LHCN-M2 (cell line): Measurements from ENCODE around the gene SMG6. TPM values are rescaled to one million over a fixed set of nuclear protein-coding genes. Genes with fewer than 3 reads are reported as not detected.
"Not testable (repeated sequence)": the region's sequence is repeated elsewhere in the genome, so short reads cannot be mapped to it uniquely, and the experiment has no call there.

Experiments used
- DNase-seq: peaks from one replicate; pipeline ENCODE4 v3.0.0-alpha.2; 2012; ENCODE audit warnings: low read depth
- total RNA-seq: library from RNA; depleted of rRNA; stranded (reverse); fragments of >200 nt; gene quantifications from 2 replicates; pipeline ENCODE4 v1.2.3, GENCODE V29; 2014

Gene SMG6
- total RNA-seq, 1 experiment from 2014 or later = 35.5 TPM

DNA sequence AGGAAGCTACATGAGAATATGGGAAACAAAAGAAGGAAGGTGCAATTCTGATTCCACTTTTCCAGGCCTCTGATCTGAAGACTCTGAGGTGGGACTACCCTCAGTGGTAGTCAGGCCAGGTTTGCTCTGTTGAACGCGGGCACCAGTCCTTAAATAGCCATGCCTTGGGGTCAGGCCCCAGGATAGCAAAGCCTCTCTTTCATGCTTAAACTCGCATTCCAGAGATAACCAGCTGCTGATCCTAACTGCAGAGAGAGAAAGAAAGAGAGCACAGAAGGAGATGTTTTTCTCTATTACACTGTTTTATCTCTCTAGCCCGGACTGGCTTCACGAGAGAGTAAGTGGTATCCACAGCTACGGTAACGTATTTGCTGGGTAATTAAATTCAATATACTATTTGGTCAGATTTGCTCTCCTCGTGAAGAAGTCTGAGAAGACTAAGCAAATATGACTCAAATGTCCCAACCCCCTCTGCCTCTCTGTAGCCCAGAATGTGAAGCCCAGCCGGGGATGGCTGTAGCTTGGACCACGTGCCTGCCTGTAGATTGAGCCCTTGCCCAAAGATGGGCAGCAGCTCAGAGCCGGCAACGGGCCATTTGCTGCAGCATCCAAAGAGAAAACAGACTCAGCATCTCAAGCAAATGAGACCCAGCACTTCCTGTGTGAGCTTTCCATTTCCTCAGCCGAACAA is 122.2 kb downstream of the SMG6 start:
- peak; percentile 84 for DNase-seq

DNA sequence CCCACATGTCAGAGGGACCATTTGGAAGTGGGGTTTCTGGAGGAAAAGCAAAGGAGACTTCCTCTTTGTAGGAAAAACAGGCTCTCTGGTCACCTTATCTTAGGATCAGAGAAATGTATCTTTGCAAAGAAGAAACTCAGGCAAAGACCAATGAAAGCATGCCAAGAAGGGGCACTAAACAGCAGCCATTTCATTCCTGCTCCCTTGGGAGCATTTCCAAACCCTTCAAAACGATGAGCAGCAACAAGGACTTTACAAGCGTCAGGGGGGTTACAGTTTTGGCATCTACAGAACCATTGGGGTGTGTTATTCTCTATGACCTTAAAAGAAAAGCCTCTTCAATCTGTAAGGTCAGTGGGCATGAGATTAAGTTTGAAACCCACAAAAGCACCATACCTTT is 122.8 kb downstream of the SMG6 start:
- DNase-seq = no peak

DNA sequence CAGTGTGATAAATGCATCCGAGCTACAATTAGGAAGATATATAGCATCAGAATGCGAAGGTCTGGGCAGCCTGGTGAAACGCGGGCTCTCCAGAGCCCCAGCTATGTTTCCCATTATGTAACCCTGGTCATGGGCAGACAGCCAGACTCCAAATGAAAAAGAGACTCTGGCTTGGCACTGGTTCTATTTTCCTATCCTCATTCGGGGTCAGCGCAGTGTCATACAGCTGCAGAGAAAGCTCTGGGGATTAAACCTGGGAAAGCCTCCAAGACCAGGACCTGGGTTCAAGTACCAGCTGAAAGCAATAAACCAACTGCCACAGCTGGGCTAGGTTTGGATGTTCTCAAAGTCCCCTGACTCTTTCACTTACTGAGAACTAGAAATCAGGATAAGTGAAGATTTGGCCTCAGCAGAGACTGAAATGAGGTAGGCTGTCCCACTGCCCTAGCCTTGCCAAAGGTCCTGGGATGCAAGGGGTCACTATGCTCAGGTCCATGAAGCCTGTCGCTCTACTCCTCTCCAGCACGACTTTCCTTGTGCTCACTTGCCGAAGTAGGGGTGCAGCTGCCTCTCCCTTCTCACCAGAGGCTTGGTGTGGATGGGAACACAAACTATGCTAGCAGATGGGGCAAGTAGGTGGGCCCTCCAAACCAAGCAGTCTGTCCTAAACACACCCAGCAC is 123.8 kb downstream of the SMG6 start:
- DNase-seq = peak; percentile 96

DNA sequence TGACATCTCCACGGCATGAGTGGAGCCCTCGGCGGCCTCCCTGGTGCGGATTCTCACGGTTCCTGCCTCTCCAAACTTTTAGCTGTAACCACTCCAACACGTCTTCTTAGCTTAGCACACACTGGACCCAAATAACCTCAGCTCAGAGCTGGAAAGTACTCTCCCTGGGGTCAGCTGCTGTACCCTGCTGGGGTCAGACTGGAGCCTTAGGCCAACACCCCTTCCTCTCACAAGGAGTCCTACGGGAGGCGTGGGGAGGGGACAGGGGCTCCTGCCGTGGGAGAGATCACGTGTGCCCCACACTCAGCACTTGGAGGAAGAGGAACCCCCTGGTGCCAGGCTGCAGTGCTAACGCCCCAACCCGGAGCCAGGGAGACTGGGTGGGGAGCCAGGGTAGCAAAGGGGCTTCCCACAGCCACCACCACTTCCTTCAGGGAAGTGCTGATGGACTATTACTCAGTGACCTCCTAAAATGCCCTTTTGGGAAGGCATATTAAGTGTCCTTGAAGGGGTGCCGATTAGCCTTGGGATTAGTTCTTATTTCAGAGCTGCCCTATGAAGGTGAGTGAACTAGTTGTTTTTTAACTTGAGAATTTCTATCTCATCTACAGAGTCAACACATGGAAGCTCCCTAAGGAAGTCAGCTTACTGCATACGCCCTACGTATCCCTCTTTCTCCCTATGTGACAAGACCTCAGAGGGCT is 124.6 kb downstream of the SMG6 start:
- no peak for DNase-seq

DNA sequence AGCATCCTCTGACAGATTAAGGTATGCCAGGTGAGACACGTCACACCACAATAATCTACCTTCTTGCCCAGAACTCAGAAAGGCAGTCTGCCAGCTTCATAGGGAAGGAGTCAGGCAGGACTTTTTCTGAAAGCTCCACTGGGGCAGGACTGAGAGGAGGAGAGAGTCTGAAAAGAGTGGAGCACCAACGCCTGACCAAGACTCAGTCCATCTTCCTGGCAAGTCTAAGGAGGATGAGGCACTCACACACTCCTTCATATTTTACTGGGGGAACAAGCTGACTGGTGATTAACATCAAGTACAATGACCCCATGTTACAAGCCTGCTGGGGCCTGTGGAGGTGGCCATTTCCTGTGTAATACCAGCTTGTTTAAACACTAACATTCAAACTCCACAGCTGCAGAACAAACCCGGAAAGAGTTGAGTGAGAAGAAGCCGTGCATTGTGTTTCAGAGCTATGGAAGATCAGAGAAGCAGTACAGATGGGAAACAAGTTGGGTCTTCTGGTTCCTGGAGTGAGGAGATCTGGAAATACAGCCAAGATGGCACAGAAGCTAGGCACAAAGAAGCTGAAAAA is 126.3 kb downstream of the SMG6 start:
- DNase-seq = no peak

DNA sequence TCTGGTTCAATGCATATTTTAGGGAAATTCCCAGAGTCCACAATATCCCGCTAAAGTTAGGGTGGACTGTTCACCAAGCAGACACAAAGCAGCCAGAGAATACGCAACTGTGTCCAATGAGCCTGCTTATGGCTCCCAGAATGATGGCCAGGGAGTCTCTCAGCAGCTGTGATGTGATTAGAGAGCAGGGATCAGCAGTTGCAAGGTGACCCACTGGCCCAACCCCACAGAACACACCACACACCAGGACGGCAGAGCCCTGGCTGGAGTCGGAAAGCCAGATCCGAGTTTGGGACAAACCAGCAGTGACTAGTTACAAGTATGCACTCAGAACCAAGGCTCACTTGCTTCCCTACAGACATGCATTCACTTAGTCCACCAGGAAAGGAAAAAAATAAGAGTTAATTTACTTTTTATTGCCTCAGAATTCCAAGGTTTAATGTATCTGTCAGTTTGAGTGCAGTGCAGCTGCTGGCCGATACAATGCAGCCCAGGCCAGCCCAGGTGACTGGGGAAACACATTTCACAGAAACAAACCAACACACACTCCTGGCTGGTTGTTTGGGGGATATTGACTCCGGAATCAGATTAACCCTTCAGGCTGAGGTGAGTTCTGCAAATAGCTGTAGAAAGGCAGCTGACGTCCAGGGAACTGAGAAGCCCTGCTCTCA is 127.0 kb downstream of the SMG6 start:
- DNase-seq = no peak

DNA sequence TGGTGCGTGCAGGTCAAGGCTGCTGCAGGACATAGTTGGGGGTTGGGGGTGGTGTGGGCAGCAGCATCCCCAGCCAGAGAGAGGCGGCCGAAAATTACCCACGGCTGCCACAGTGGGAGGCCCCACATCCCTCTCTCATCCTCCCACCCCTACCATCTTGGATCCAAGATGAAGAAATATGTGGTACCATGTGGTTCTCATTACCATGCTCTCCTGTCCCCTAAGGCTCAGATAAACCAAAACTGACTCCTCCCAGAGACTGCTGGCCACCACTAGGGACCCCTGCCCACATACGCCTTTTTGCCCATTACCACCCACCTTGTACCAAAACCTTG is 128.3 kb downstream of the SMG6 start:
- DNase-seq = no peak

DNA sequence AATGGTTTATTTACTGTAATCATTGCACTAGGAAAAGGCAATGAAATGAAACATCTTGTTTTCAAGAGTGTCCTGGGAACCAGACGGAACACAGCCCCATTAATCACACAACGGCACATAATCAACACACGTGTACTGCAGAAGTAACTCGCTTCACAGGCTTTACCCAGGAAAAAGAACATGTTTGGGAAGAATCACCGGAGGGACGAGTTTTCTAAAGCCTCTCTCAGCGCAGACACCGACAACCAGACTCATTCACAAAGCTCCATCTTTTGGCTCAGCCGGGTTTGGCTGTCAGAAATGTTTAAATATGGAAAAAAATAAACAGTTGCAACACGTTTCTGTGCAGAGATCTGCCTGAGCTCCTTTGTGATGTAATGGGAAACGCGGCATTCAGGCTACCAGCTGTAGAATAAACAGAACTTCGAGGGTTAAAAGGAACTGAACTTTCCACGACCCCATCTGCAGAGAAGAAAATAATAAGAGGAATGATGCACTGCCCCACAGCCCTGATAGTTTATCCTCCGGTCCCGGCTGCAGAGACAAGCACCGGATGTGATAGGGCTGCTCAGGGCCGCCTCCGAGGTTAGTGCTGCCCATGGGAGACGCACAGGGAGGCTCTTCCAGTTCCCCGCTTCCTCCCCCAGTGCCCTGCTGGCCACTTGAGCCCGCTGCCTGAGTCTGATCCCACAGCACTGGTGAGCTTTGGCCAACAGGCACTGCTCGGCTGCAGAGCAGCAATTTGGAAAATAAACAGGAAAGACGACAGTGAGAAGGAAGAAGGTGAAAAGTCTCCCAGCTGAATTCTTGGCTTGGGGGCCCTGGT is 128.9 kb downstream of the SMG6 start:
- peak; percentile 54 for DNase-seq

DNA sequence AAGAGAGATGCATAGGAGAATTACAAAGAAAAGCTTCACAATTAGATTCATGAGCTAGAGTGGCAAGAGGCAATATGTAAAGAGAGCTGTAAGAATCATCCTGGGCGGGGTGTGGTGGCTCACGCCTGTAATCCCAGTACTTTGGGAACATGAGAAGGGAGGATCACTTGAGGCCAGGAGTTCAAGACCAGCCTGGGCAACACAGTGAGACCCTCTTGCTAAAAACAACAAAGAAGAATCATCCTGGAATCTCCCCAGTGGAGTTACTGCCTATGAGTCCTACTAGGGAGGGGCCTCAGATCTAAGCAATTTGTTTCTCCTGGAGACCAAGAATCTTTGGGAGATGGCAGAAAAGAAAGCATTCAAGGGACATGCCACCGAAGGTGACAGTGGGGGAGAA is 129.6 kb downstream of the SMG6 start:
- no peak for DNase-seq

DNA sequence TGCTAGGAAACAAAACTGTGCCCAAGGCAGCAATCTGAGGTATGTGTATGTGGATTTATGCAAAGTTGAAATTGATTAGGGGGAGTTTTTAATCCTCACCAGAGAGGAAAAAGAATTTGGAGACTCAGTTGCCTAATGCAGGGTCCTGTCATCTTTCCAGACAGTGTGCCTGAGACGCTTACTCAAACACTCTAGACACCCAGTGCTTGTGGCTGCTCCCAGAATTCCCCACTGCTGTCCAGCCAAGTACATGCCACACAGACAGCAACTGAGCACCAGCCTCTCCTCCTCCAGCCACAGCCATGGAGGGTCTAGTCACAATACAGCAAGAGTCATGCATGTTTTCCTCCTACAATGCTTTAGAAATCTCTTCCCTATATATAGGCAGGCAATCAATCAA is 130.6 kb downstream of the SMG6 start:
- DNase-seq = no peak

DNA sequence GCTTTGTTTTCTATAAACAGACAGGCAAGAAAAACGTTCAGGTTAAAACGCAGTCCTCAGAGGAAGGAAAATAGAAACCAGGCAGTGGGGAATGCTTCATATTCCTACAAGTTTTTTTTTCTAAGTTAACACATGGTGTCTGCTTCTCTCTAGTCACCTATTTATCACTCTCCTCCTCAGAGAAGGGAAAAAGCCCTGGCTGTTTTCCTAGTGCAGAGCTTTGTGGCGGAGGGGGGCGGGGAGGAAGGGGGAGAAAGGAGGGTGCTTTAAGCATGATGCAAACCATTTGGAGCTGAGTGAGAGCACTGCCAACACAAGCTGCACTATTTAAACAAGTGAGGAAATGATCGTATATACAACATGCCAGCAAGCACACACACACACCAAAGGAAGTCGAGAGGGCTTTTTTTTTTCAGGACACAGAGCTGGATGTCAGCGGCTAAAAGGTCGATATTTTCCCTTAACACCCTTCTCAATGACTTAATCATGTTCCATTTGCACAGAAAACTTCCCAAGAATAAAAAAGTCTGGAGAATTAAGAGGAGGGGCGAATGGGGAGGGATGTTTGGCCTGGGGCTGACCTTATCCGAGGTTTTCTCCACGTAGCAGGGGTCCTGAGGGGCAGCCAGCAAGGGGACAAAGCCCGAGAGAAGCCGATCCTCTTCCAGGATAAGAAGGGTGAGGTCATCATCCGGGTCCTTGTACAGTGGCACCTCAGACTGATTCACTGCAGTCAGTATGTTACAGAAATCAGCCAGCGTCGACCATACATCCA is 131.3 kb downstream of the SMG6 start:
- DNase-seq = peak; percentile 72

DNA sequence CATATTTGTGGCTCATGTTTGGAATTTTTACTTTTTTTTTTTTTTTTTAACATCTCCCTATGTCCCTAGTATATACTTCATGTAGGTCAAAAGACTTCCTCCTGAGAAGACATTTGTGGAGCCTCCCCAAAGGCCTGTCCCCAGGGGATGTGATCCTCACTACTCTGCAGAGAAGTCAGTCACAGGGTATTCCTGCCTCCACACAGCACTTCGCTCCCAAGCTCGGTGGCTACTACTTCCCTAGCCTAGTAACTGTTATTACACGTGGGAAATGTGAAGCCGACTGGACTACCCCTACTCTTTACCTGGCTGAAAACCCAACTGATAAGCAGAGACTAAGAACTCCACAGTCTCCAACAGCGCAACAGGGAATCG is 131.9 kb downstream of the SMG6 start:
- no peak for DNase-seq

DNA sequence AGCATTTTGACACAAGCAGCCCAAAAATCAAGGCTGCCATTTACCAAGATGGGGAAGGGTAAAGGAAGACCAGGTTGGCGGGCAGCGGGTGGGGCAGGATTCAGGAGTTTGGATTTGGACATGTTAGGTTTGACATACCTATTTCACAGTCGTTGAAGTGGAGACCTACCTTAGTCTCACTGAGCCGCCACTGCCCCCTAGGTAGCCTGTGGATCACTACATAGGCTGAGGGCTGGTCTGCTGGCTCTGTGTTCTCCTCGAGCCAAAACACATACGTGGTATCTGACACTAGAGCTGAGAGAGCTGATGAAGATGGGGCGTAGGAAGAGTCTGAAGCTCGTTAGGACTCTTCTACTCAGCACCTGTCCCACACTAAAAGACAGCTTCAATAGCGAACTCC is 133.6 kb downstream of the SMG6 start:
- DNase-seq = no peak

DNA sequence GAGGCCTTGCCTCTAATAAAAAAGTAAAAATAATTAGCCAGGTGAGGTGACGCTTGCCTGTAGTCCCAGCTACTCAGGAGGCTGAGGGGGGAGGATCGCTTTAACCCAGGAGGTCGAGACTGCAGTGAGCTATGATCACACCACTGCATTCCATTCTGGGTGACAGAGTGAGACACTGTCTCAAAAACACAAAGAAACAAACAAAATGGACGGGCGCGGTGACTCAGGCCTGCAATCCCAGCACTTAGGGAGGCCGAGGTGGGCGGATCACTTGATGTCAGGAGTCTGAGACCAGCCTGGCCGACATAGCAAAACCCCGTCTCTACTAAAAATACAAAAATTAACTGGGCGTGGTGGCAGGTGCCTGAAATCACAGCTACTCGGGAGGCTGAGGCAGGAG is 137.9 kb downstream of the SMG6 start:
- not testable (repeated sequence) for DNase-seq

DNA sequence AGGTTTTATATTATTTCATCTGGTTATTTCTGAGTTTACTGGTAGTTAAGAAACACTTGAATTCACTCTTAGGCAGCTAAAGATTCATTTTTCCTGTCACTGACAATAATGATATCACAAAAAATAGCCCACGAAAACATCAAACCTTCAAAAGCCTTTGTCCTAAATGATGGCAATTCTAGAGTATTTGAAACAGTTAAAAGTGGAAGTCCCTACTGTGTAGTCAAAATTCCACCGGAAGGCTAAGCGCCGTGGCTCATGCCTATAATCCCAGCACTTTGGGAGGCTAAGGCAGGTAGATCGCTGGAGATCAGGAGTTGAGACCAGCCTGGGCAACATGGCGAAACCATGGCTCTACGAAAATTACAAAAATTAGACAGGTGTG is 145.2 kb downstream of the SMG6 start:
- DNase-seq = no peak

DNA sequence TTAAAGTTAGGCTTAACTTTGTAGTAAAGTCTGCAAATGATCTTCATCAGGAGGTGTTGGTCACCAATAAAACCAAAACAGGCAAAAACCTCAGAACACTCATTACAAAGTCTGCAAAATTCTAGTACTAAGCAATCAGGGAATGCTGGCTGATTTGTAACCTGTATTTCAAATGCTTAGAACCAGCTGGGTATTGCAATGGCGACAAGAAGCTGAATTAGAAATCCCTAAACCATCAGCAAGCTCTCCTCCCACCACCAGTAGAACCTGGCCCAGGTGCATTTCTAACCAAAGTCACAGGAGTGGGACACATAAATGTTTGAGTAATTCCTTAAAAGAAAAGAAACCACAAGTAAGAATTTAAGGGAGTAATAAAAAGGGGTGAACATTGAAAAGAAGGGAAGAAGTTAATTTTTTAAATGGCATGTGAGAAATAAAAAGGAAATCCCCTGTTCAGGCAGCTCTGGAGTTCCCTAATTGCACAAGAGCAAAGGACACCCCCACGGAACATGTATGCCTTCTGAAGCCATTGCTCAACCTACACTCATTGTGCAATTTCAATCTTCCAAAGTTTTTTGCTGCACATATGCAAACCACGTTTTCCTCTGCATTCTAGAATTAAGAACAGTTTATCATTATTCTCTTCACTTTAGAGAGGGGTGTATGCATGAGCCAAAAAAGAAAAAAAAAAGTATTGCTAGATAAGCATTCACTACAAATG is 145.8 kb downstream of the SMG6 start:
- DNase-seq = peak; percentile 64

DNA sequence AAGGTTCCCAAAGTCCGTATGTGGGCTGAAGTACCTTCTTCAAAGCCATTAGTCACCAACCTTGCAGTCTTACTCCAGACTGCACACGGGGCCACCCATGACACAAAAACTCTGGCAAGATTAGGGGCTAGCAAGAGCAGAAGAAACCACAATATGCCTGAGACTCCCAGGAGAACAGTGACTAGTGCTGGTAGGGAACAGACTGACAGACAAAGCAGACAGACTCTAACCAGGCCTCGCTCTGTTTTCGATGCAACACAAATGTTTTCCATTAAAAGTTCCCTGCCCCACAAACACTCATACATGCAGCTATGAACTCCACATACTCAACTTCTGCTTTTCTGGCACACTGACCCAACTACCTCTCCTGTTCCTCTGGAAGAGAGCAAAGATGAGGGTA is 146.5 kb downstream of the SMG6 start:
- peak; percentile 64 for DNase-seq

DNA sequence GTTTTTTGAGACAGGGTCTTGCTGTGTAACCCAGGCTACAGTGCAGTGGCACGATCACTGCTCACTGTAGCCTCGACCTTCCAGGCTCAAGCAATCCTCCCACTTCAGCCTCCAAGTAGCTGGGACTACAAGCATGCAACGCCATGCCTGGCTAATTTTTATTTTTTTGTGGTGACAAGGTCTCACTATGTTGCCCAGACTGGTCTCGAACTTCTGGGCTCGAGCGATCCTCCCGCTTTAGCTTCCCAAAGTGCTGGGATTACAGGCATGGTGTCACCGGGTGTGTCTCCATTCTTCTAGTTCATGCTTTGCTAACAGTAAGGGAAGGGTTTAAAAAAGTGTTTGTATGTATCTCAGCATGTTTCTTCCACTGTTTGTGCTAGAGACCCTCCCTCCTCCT is 146.9 kb downstream of the SMG6 start:
- no peak for DNase-seq

DNA sequence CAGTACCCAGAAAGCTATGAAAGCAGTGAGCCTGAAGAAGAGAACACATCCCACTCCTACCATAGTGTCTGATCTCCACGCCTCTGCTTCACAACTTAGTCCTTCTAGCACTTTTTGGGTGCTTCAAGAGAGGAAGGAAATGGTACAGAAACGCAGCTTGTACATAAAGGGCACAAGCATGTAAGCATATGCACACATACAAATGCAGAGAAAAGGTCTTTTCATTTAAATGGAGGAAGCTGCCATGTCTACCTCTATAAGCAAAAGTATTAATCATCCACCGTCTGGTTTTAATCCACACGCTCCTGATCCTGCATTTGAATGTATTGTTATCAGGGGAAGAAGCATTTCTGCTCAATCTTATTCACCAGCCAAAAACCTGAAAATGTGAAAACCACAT is 148.0 kb downstream of the SMG6 start:
- no peak for DNase-seq
